ENCODE results near the gene CMIP.

Gene CMIP

GRCh38 chr16:81679721-81680430 lies 235.3 kb downstream of the CMIP start:
- TF ChIP-seq EZH2phosphoT487 (IDR thresholded peaks at IDR 0.05; ENCODE audit: borderline replicate concordance) = no peak
- no peaks in the 10 kb centered on the region for H3F3A ChIP-seq (ENCODE audit: low read depth)

GRCh38 chr16:81680444-81681275 lies 236.1 kb downstream of the CMIP start:
- Histone ChIP-seq H3K27me3 (ENCODE audit: insufficient read depth, low read length, poor library complexity, severe bottlenecking) (no peaks in the 10 kb centered on the region), H3K36me3 (ENCODE audit: insufficient read depth, low read length) (peaks cover 22% of the 10 kb centered on the region; the same call in 1 of the 2 replicates), H3K4me3 (ENCODE audit: low read length, poor library complexity, severe bottlenecking) (no peak overlapping the region), H2AFZ (ENCODE audit: low read length) (no peak overlapping the region), H4K20me1 (ENCODE audit: insufficient read depth, low read length, poor library complexity, severe bottlenecking) (no peaks in the 10 kb centered on the region), H3K9me2 (replicated peaks; ENCODE audit: low read depth, low read length) (no peaks in the 10 kb centered on the region), H3F3A (ENCODE audit: low read depth) (no peaks in the 10 kb centered on the region), H3K79me2 (ENCODE audit: insufficient read depth, low read length) (no peaks in the 10 kb centered on the region), H3K9me3 (ENCODE audit: insufficient read depth, low read depth, low read length) (no peaks in the 10 kb centered on the region), H3K9ac (ENCODE audit: low read depth, low read length, poor library complexity, severe bottlenecking) (no peak overlapping the region), H3K4me1 (ENCODE audit: insufficient read depth, low read length, poor library complexity, severe bottlenecking) (no peaks in the 10 kb centered on the region), H3K4me2 (ENCODE audit: low read depth, low read length, poor library complexity, severe bottlenecking) (no peak overlapping the region)
- TF ChIP-seq CTCF (conservative IDR thresholded peaks at IDR 0.05; ENCODE audit: low read length) (no peak), EZH2phosphoT487 (IDR thresholded peaks at IDR 0.05; ENCODE audit: borderline replicate concordance) (no peak)

More at GRCh38 chr16:81679721-81680430, 235.3 kb downstream of the CMIP start:
- Histone ChIP-seq H3K9ac (ENCODE audit: low read depth, low read length, poor library complexity, severe bottlenecking) (no peak overlapping the region), H3K4me3 (ENCODE audit: low read length, poor library complexity, severe bottlenecking) (no peak overlapping the region), H3K9me3 (ENCODE audit: insufficient read depth, low read depth, low read length) (no peaks in the 10 kb centered on the region), H4K20me1 (ENCODE audit: insufficient read depth, low read length, poor library complexity, severe bottlenecking) (no peaks in the 10 kb centered on the region), H3K79me2 (ENCODE audit: insufficient read depth, low read length) (no peaks in the 10 kb centered on the region), H3K4me1 (ENCODE audit: insufficient read depth, low read length, poor library complexity, severe bottlenecking) (no peaks in the 10 kb centered on the region), H3K27me3 (ENCODE audit: insufficient read depth, low read length, poor library complexity, severe bottlenecking) (no peaks in the 10 kb centered on the region), H3K4me2 (ENCODE audit: low read depth, low read length, poor library complexity, severe bottlenecking) (no peak overlapping the region), H3K9me2 (replicated peaks; ENCODE audit: low read depth, low read length) (no peaks in the 10 kb centered on the region), H2AFZ (ENCODE audit: low read length) (no peak overlapping the region), H3K36me3 (ENCODE audit: insufficient read depth, low read length) (peaks cover 22% of the 10 kb centered on the region; the same call in 1 of the 2 replicates)

DNA sequence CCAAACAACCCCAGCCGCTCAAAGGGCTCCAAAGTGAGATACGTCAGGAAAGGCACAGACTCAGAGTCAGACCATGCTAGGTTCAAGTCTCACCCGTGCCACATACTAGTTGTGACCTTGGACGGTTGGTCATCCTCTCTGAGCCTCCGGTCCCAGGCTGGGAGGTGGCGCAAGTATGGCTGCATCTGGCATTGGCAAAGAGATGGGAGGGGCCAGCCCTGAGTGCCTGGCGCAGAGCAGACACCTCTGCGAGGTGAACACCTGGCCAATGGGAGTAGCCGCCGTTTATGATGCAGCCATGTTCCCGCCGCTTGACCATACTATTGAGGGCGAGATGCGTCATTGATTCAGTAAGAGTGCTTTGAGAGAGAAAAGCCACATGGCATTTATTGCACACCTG lies 236.7 kb downstream of the CMIP start:
- no peak overlapping the region for H3K4me2 ChIP-seq (ENCODE audit: low read depth, low read length, poor library complexity, severe bottlenecking)
- H3K27me3 ChIP-seq (ENCODE audit: insufficient read depth, low read length, poor library complexity, severe bottlenecking) = no peaks in the 10 kb centered on the region
- H3K4me1 ChIP-seq (ENCODE audit: insufficient read depth, low read length, poor library complexity, severe bottlenecking) = no peaks in the 10 kb centered on the region
- no peaks in the 10 kb centered on the region for H3K79me2 ChIP-seq (ENCODE audit: insufficient read depth, low read length)
- TF ChIP-seq EZH2phosphoT487 (IDR thresholded peaks at IDR 0.05; ENCODE audit: borderline replicate concordance) (no peak), CTCF (conservative IDR thresholded peaks at IDR 0.05; ENCODE audit: low read length) (no peak)
- no peak overlapping the region for H3K9ac ChIP-seq (ENCODE audit: low read depth, low read length, poor library complexity, severe bottlenecking)
- H3K36me3 ChIP-seq (ENCODE audit: insufficient read depth, low read length) = peaks cover 22% of the 10 kb centered on the region; the same call in 1 of the 2 replicates
- no peak overlapping the region for H3K4me3 ChIP-seq (ENCODE audit: low read length, poor library complexity, severe bottlenecking)
- H2AFZ ChIP-seq (ENCODE audit: low read length) = no peak overlapping the region
- H3K9me3 ChIP-seq (ENCODE audit: insufficient read depth, low read depth, low read length) = no peaks in the 10 kb centered on the region
- no peaks in the 10 kb centered on the region for H3K9me2 ChIP-seq (replicated peaks; ENCODE audit: low read depth, low read length)
- no peaks in the 10 kb centered on the region for H3F3A ChIP-seq (ENCODE audit: low read depth)
- no peaks in the 10 kb centered on the region for H4K20me1 ChIP-seq (ENCODE audit: insufficient read depth, low read length, poor library complexity, severe bottlenecking)

Data from Loucy (cell line).